ENCODE results near the gene ADCY9. TPM values are rescaled to one million over a fixed set of nuclear protein-coding genes. Genes with fewer than 3 reads are reported as not detected.
A peak's percentile ranks its signal among the peaks of the same experiment; 100 is the strongest.
"Not testable (repeated sequence)": the region's sequence is repeated elsewhere in the genome, so short reads cannot be mapped to it uniquely, and the experiment has no call there.

ADCY9 gene
- total and polyA plus RNA-seq, 7 experiments from 2014 or later: 0.46 to 14.3 (median 4.2) TPM

DNA sequence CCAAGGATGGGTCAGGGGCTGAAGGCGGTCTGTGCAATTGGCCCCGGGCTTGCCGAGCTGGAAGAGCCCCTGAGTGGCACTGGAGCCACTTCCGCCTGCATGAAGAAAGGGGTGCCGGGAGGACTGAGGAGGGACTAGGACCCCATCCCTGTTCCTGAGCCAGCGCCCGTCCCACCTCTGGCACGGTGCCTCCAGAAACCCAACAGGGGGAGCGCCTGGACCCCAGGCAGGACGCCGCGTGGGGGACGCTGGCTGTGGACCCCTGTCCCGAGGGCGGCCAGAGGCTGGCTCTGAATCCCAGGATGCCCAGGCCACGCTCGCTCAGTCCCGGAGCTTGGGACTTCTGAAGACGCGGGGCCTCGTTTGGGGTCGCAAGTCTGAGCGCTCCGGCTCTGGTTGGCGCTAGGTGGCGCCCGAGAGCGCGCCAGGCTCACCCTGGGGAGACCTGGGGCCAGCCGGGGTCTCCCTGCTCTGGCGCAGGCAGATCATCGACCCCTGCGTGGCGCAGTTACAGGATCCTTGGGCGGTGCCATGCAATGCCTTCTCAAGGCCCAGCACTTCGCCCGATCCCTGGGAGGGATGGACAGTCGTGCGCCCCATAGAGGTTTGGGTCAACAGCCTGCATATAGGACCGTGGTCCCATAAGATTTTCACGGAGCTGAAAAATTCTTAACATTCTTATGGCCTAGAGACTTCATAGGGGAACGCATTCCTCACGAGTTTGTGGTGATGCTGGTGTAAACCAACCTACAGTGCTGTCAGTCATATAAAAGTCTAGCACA, 177.2 kb downstream of the ADCY9 start:
- H3K4me1 Mint-ChIP-seq: peaks cover 0 to 4% (median 0%) of the 10 kb centered on the region in 7 donors
- peaks cover 0 to 3% (median 0%) of the 10 kb centered on the region in 11 donors for H3K9me3 Mint-ChIP-seq
- Histone ChIP-seq H3K27ac (ENCODE audit: low read depth, low read length) (no peak overlapping the region), H3K4me3 (ENCODE audit: low read length) (peak overlapping the region; percentile 35), H3K36me3 (ENCODE audit: control insufficient read depth in 2 of 3, insufficient read depth in 3 of 3, low read length in 3 of 3) (no peaks in the 10 kb centered on the region), H3K4me1 (ENCODE audit: control insufficient read depth in 2 of 2, insufficient read depth in 2 of 2, low read length in 2 of 2) (no peaks in the 10 kb centered on the region), H3K27me3 (ENCODE audit: control insufficient read depth in 2 of 2, insufficient read depth in 2 of 2, low read length in 2 of 2) (no peaks in the 10 kb centered on the region), H3K9me3 (ENCODE audit: control insufficient read depth in 2 of 3, low read length in 3 of 3) (no peaks in the 10 kb centered on the region)
- H3K4me3 Mint-ChIP-seq: peak overlapping the region; percentile 5 to 75 (median 52)
- ChIA-PET CTCF (interaction anchor here (0.5 to 1.3 kb wide), 5 partner anchors 9 to 351 kb away, joined by 3 to 5 read pairs (median 4); no protein-coding TSS in a partner anchor), POLR2A (no interaction called here)
- no peaks in the 10 kb centered on the region for H3K36me3 Mint-ChIP-seq
- intact Hi-C loops (cut with micrococcal nuclease): loop anchor here (1.0 to 2.0 kb wide), 3 partner anchors 24 to 315 kb away; no protein-coding TSS in a partner anchor
- DNase-seq (peak; percentile 39 to 79 (median 63)), ATAC-seq (peak; percentile 89)
- no peak overlapping the region for H3K27ac Mint-ChIP-seq
- peaks cover 0 to 7% (median 0%) of the 10 kb centered on the region in 5 donors for H3K27me3 Mint-ChIP-seq

DNA sequence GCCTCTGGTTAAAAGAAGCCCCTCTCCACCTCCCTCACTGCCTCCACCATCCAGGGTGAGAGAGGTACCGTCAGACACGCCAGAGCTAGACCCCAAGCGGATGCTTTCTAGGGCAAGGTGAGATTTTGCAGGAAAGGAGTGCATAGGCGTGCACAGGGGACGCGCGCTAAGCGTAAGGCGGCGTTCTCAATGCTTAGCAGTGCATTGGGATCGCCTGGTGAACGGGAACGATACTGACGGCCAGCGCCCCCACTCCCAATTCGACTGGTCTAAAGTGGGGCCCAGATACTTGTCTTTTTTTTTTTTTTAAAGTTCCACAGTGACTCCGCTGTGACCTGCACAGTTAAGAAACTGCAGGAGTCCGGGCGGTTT, 177.8 kb downstream of the ADCY9 start:
- Histone ChIP-seq H3K36me3 (ENCODE audit: control insufficient read depth in 2 of 3, insufficient read depth in 3 of 3, low read length in 3 of 3) (no peaks in the 10 kb centered on the region), H3K27ac (ENCODE audit: low read depth, low read length) (no peak overlapping the region), H3K4me1 (ENCODE audit: control insufficient read depth in 2 of 2, insufficient read depth in 2 of 2, low read length in 2 of 2) (no peaks in the 10 kb centered on the region), H3K4me3 (ENCODE audit: low read length) (peak overlapping the region; percentile 35), H3K27me3 (ENCODE audit: control insufficient read depth in 2 of 2, insufficient read depth in 2 of 2, low read length in 2 of 2) (no peaks in the 10 kb centered on the region), H3K9me3 (ENCODE audit: control insufficient read depth in 2 of 3, low read length in 3 of 3) (no peaks in the 10 kb centered on the region)
- H3K27me3 Mint-ChIP-seq: peaks cover 0 to 7% (median 0%) of the 10 kb centered on the region in 5 donors
- POLR2A ChIA-PET: no interaction called here
- CTCF ChIA-PET: interaction anchor here (0.9 kb wide), 1 partner anchor 9 kb away, joined by 4 read pairs; no protein-coding TSS in a partner anchor
- H3K4me3 Mint-ChIP-seq: peak overlapping the region; percentile 5 to 75 (median 52)
- DNase-seq: peak in 2 of 9 donors; percentile 1 to 3
- H3K36me3 Mint-ChIP-seq: no peaks in the 10 kb centered on the region
- H3K9me3 Mint-ChIP-seq: peaks cover 0 to 3% (median 0%) of the 10 kb centered on the region in 11 donors
- intact Hi-C loops (cut with micrococcal nuclease): loop anchor here in 1 of 2 donors (2.0 kb wide), 1 partner anchor 24 kb away; no protein-coding TSS in a partner anchor
- no peak overlapping the region for H3K27ac Mint-ChIP-seq
- H3K4me1 Mint-ChIP-seq: peaks cover 0 to 4% (median 0%) of the 10 kb centered on the region in 7 donors
- no peak for ATAC-seq

DNA sequence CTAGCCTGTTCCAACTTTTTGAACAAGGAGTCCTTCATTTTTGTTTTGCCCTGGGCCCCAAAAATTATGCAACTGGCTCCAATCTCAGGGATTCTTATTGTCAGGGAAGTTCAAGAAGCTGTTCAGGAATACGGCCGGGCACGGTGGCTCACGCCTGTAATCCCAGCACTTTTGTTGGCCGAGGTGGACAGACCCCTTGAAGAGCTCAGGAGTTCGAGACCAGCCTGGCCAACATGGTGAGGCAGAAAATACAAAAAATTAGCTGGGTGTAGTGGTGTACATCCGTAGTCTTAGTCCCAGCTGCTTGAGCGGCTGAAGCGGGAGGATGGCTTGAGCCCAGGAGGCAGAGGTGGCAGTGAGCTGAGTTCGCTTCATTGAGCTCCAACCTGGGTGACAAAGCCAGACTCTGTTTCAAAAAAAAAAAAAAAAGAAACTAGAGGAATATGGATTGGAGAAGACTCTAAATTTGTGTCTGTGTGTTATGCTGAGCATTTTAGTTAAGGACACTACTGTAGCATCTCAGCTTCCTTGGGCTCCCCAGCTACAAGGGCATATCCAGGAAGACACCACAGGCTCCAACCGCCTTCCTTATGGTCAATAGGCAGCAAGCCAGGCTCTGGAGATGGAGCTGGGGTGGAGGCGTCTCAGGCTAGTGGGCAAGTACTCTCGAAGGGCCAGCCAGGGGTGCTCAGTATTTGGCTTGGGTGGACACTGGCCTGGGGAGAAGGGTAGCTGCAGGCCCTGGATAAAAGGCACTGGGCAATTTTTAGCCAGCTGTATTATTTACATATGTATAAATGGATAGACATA, 179.0 kb downstream of the ADCY9 start:
- intact Hi-C loops (cut with micrococcal nuclease): no loop called here
- Mint-ChIP-seq H3K27me3 (peaks cover 0 to 7% (median 0%) of the 10 kb centered on the region in 5 donors), H3K27ac (no peak overlapping the region), H3K36me3 (no peaks in the 10 kb centered on the region), H3K9me3 (peaks cover 0 to 3% (median 0%) of the 10 kb centered on the region in 11 donors), H3K4me3 (no peak overlapping the region), H3K4me1 (peaks cover 0 to 4% (median 0%) of the 10 kb centered on the region in 7 donors)
- Histone ChIP-seq H3K9me3 (ENCODE audit: control insufficient read depth in 2 of 3, low read length in 3 of 3) (no peaks in the 10 kb centered on the region), H3K36me3 (ENCODE audit: control insufficient read depth in 2 of 3, insufficient read depth in 3 of 3, low read length in 3 of 3) (no peaks in the 10 kb centered on the region), H3K27me3 (ENCODE audit: control insufficient read depth in 2 of 2, insufficient read depth in 2 of 2, low read length in 2 of 2) (no peaks in the 10 kb centered on the region), H3K4me1 (ENCODE audit: control insufficient read depth in 2 of 2, insufficient read depth in 2 of 2, low read length in 2 of 2) (no peaks in the 10 kb centered on the region), H3K27ac (ENCODE audit: low read depth, low read length) (no peak overlapping the region), H3K4me3 (ENCODE audit: low read length) (no peak overlapping the region)
- CTCF ChIA-PET: interaction anchor here (0.5 to 2.0 kb wide), 2 partner anchors 316 to 350 kb away, joined by 3 to 9 read pairs; no protein-coding TSS in a partner anchor
- no peak for ATAC-seq
- no peak for DNase-seq
- POLR2A ChIA-PET: interaction anchor here (0.6 kb wide), 1 partner anchor 294 kb away, joined by 3 read pairs; no protein-coding TSS in a partner anchor

DNA sequence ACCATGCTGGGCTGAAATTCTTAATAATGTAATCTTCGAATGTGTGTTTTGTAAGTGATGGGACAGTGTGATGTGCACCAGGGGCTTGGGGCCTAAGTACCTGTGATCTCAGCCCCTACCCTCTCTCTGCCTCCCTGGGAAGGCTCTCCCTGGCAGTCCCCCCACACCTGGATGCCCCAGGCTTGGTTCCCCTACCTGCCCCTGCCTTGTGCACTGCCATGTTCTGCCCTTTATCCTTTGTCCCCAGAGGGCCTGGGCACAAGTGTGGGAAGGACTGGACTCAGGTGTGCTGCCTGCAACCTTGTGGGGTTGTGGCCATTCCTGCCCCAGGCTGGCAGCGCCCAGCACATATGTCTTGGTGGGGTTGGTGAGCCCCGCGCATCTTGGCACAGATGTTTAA, 180.3 kb downstream of the ADCY9 start:
- no peaks in the 10 kb centered on the region for H3K36me3 ChIP-seq (ENCODE audit: control insufficient read depth in 2 of 3, insufficient read depth in 3 of 3, low read length in 3 of 3)
- Mint-ChIP-seq H3K4me3 (no peak overlapping the region), H3K9me3 (no peaks in the 10 kb centered on the region), H3K27ac (no peak overlapping the region), H3K27me3 (peaks cover 0 to 12% (median 0%) of the 10 kb centered on the region in 5 donors), H3K4me1 (peaks cover 0 to 4% (median 0%) of the 10 kb centered on the region in 7 donors), H3K36me3 (no peaks in the 10 kb centered on the region)
- ChIA-PET CTCF (interaction anchor here (1.1 to 2.0 kb wide), 2 partner anchors 318 kb away, joined by 3 to 9 read pairs; no protein-coding TSS in a partner anchor), POLR2A (no interaction called here)
- DNase-seq: no peak
- H3K9me3 ChIP-seq (ENCODE audit: control insufficient read depth in 2 of 3, low read length in 3 of 3): no peaks in the 10 kb centered on the region
- H3K27ac ChIP-seq (ENCODE audit: low read depth, low read length): no peak overlapping the region
- H3K4me3 ChIP-seq (ENCODE audit: low read length): no peak overlapping the region
- H3K4me1 ChIP-seq (ENCODE audit: control insufficient read depth in 2 of 2, insufficient read depth in 2 of 2, low read length in 2 of 2): no peaks in the 10 kb centered on the region
- no peak for ATAC-seq
- H3K27me3 ChIP-seq (ENCODE audit: control insufficient read depth in 2 of 2, insufficient read depth in 2 of 2, low read length in 2 of 2): no peaks in the 10 kb centered on the region
- intact Hi-C loops (cut with micrococcal nuclease): no loop called here

DNA sequence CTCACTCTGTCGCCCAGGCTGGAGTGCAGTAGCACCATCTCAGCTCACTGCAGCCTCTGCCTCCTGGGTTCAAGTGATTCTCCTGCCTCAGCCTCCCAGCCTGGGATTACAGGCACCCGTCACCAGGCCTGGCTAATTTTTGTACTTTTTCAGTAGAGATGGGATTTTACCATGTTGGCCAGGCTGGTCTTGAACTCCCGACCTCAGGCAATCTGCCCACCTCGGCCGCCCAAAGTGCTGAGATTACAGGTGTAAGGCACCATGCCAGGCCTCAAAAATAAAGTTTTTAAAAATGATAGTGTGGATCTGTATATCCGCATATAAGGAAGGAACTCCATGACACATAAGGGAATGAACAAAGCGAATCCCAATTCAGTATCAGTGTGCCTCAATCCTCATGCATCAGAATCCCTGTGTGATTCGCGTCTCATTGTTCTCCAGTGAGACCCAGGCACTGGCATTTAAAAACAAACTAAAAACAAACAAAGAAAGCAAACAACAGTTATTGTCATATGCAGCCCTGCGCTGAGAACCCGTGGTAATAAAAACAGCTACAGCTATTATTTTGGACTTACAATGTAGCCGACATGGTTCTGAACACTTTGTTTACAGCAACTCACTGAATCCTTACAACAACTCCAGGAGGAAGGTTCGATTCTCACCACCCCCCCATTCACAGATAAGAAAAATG, 181.6 kb downstream of the ADCY9 start:
- H3K9me3 Mint-ChIP-seq: no peaks in the 10 kb centered on the region
- Histone ChIP-seq H3K27me3 (ENCODE audit: control insufficient read depth in 2 of 2, insufficient read depth in 2 of 2, low read length in 2 of 2) (no peaks in the 10 kb centered on the region), H3K4me3 (ENCODE audit: low read length) (no peak overlapping the region), H3K9me3 (ENCODE audit: control insufficient read depth in 2 of 3, low read length in 3 of 3) (no peaks in the 10 kb centered on the region), H3K36me3 (ENCODE audit: control insufficient read depth in 2 of 3, insufficient read depth in 3 of 3, low read length in 3 of 3) (no peaks in the 10 kb centered on the region), H3K27ac (ENCODE audit: low read depth, low read length) (no peak overlapping the region), H3K4me1 (ENCODE audit: control insufficient read depth in 2 of 2, insufficient read depth in 2 of 2, low read length in 2 of 2) (no peaks in the 10 kb centered on the region)
- intact Hi-C loops (cut with micrococcal nuclease): no loop called here
- no peak overlapping the region for H3K4me3 Mint-ChIP-seq
- POLR2A ChIA-PET: no interaction called here
- DNase-seq (no peak), ATAC-seq (no peak)
- CTCF ChIA-PET: interaction anchor here (1.1 kb wide), 1 partner anchor 320 kb away, joined by 3 read pairs; no protein-coding TSS in a partner anchor
- peak overlapping the region in 1 of 9 donors; percentile 21 for H3K27ac Mint-ChIP-seq
- H3K4me1 Mint-ChIP-seq: peaks cover 0 to 4% (median 0%) of the 10 kb centered on the region in 7 donors
- peaks cover 0 to 19% (median 0%) of the 10 kb centered on the region in 5 donors for H3K27me3 Mint-ChIP-seq
- H3K36me3 Mint-ChIP-seq: no peaks in the 10 kb centered on the region

DNA sequence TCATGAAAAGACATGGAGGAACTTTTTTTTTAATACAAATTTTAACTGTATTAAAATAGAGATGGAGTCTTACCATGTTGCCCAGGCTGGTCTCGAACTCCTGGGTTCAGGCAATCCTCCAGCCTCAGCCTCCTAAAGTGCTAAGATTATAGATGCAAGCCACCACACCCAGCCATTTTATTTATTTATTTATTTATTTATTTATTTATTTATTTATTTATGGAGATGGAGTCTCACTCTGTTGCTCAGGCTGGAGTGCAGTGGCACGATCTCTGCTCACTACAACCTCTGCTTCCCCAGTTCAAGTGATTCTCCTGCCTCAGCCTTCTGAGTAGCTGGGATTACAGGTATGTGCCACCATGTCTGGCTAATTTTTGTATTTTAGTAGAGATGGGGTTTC, 189.1 kb downstream of the ADCY9 start:
- H3K27ac Mint-ChIP-seq; intact Hi-C loops (cut with micrococcal nuclease); H3K36me3 ChIP-seq (ENCODE audit: control insufficient read depth in 2 of 3, insufficient read depth in 3 of 3, low read length in 3 of 3); POLR2A ChIA-PET; H3K9me3 Mint-ChIP-seq; H3K4me1 ChIP-seq (ENCODE audit: control insufficient read depth in 2 of 2, insufficient read depth in 2 of 2, low read length in 2 of 2); H3K4me3 ChIP-seq (ENCODE audit: low read length); H3K4me1 Mint-ChIP-seq; H3K27ac ChIP-seq (ENCODE audit: low read depth, low read length); H3K27me3 ChIP-seq (ENCODE audit: control insufficient read depth in 2 of 2, insufficient read depth in 2 of 2, low read length in 2 of 2); ATAC-seq; DNase-seq; H3K9me3 ChIP-seq (ENCODE audit: control insufficient read depth in 2 of 3, low read length in 3 of 3); CTCF ChIA-PET; H3K4me3 Mint-ChIP-seq; H3K36me3 Mint-ChIP-seq: not testable (repeated sequence)
- peaks cover 0 to 23% (median 5%) of the 10 kb centered on the region in 5 donors for H3K27me3 Mint-ChIP-seq
